Neuronal stem cell (in vitro differentiated cells): ENCODE results near the gene HDAC4.

Experiments used
- DNase-seq: peaks from one replicate; pipeline ENCODE4 v3.0.0-alpha.2; 2013; ENCODE audit warnings: low spot score
- H2AFZ ChIP-seq: one replicate; pipeline ENCODE4 v1.6.1; 2013; ENCODE audit warnings: mild to moderate bottlenecking, low read length, inconsistent platforms
- H2AK5ac ChIP-seq: 2 replicates; pipeline ENCODE4 v1.6.1; 2013; ENCODE audit warnings: low read depth, mild to moderate bottlenecking, inconsistent platforms, low read length, moderate library complexity, mixed read lengths
- H2BK120ac ChIP-seq: 2 replicates; pipeline ENCODE4 v1.6.1; 2013; ENCODE audit warnings: low read depth, mild to moderate bottlenecking, inconsistent platforms, low read length, moderate library complexity, mixed read lengths
- H2BK12ac ChIP-seq: one replicate; pipeline ENCODE4 v1.6.1; 2013; ENCODE audit warnings: low read length, inconsistent platforms
- H2BK15ac ChIP-seq: 2 replicates; pipeline ENCODE4 v1.6.1; 2013; ENCODE audit warnings: mild to moderate bottlenecking, low read length, inconsistent platforms, mixed read lengths
- H2BK5ac ChIP-seq: one replicate; pipeline ENCODE4 v1.6.1; 2013; ENCODE audit warnings: inconsistent platforms, mild to moderate bottlenecking, low read length, moderate library complexity
- H3K14ac ChIP-seq: one replicate; pipeline ENCODE4 v1.6.1; 2013; ENCODE audit warnings: low read length, inconsistent platforms
- H3K18ac ChIP-seq: 2 replicates; pipeline ENCODE4 v1.6.1; 2013; ENCODE audit warnings: low read length, inconsistent platforms
- H3K23ac ChIP-seq: 2 replicates; pipeline ENCODE4 v1.6.1; 2013; ENCODE audit warnings: low read depth, mild to moderate bottlenecking, mixed read lengths, low read length, inconsistent platforms; ENCODE audit not compliant: poor library complexity
- H3K27ac ChIP-seq: replicated peaks from 3 replicates; pipeline ENCODE4 v1.5.1; 2013; ENCODE audit warnings: low read length, inconsistent platforms
- H3K27me3 ChIP-seq, 3 experiments: 2 replicates each; pipeline ENCODE4 v1.6.1; 2013; ENCODE audit warnings: low read length in 3 of 3, mild to moderate bottlenecking in 2 of 3, inconsistent platforms in 1 of 3, low read depth in 1 of 3, mixed read lengths in 1 of 3, moderate library complexity in 1 of 3; ENCODE audit not compliant: control insufficient read depth in 3 of 3, insufficient read depth in 3 of 3
- H3K36me3 ChIP-seq, 2 donors: replicated peaks in 1 of 2; 2 replicates each; pipeline ENCODE4 v1.6.1; 2013; ENCODE audit warnings: low read length in 2 of 2; ENCODE audit not compliant: control insufficient read depth in 2 of 2, insufficient read depth in 2 of 2
- H3K4ac ChIP-seq: 2 replicates; pipeline ENCODE4 v1.6.1; 2013; ENCODE audit warnings: inconsistent platforms, mild to moderate bottlenecking, low read length, moderate library complexity
- H3K4me1 ChIP-seq, 2 donors: 1 replicate in 1 of 2; 2 replicates in 1 of 2; pipeline ENCODE4 v1.6.1; 2013; ENCODE audit warnings: low read length in 2 of 2, low read depth in 1 of 2; ENCODE audit not compliant: control insufficient read depth in 2 of 2, insufficient read depth in 1 of 2
- H3K4me2 ChIP-seq: one replicate; pipeline ENCODE4 v1.6.1; 2013; ENCODE audit warnings: mild to moderate bottlenecking, low read length, inconsistent platforms; ENCODE audit not compliant: insufficient read depth, poor library complexity, severe bottlenecking
- H3K4me3 ChIP-seq, 2 donors: 2 replicates each; pipeline ENCODE4 v1.5.1; 2013; ENCODE audit warnings: low read length in 2 of 2, mild to moderate bottlenecking in 2 of 2, inconsistent platforms in 1 of 2, moderate library complexity in 1 of 2
- H3K79me1 ChIP-seq: one replicate; pipeline ENCODE4 v1.6.1; 2013; ENCODE audit warnings: low read depth, mild to moderate bottlenecking, inconsistent platforms, low read length, moderate library complexity
- H3K9ac ChIP-seq: one replicate; pipeline ENCODE4 v1.6.1; 2013; ENCODE audit warnings: mild to moderate bottlenecking, low read depth, low read length, inconsistent platforms; ENCODE audit not compliant: poor library complexity
- H3K9me3 ChIP-seq, 2 donors: replicated peaks in 1 of 2; 2 replicates each; pipeline versions ENCODE3 to v1.6.1; 2013; ENCODE audit warnings: low read length in 2 of 2, mild to moderate bottlenecking in 2 of 2, inconsistent platforms in 1 of 2, low read depth in 1 of 2, mixed read lengths in 1 of 2, moderate library complexity in 1 of 2; ENCODE audit not compliant: control insufficient read depth in 2 of 2, insufficient read depth in 1 of 2
- H4K8ac ChIP-seq: one replicate; pipeline ENCODE4 v1.6.1; 2013; ENCODE audit warnings: low read depth, mild to moderate bottlenecking, inconsistent platforms, low read length, moderate library complexity
- H4K91ac ChIP-seq: one replicate; pipeline ENCODE4 v1.6.1; 2013; ENCODE audit warnings: low read length, low read depth, mild to moderate bottlenecking, inconsistent platforms; ENCODE audit not compliant: poor library complexity
- WGBS, 2 donors: extraction: QIAGEN DNeasy Blood & Tissue Kit; methylation state at CpG; one replicate each; pipeline ENCODE4 v1.1.7; 2013; ENCODE audit warnings: missing lambda C conversion rate in 2 of 2, mixed read lengths in 1 of 2; ENCODE audit not compliant: insufficient read length in 2 of 2, insufficient replicate concordance in 1 of 2; ENCODE audit errors: extremely low coverage in 2 of 2; 5-methylcytosine and 5-hydroxymethylcytosine counted together

The HDAC4 gene

GRCh38 chr2:239236808-239237205 is 164.0 kb downstream of the HDAC4 start:
- Histone ChIP-seq H3K4me3 (no peak overlapping the region), H3K18ac (no peak overlapping the region), H3K27ac (no peak overlapping the region), H2AFZ (no peak overlapping the region), H3K4me2 (no peak overlapping the region), H3K27me3 (no peaks in the 10 kb centered on the region), H2BK5ac (no peak overlapping the region), H3K36me3 (peaks cover 1 to 3% of the 10 kb centered on the region in 2 donors), H3K4ac (no peak overlapping the region), H4K8ac (no peak overlapping the region), H2BK12ac (no peak overlapping the region), H3K9me3 (peaks cover 0 to 2% of the 10 kb centered on the region in 2 donors), H4K91ac (no peak overlapping the region), H3K14ac (no peak overlapping the region), H2BK120ac (no peak overlapping the region), H3K9ac (no peak overlapping the region), H2BK15ac (no peak overlapping the region), H3K23ac (no peak overlapping the region), H2AK5ac (no peak overlapping the region), H3K79me1 (peaks cover 10% of the 10 kb centered on the region), H3K4me1 (peaks cover 7 to 10% of the 10 kb centered on the region in 2 donors)
- WGBS, 2 donors: no CpG with 5 or more reads among the region's 9 CpGs
- no peak for DNase-seq

- Histone ChIP-seq H3K9ac (no peak overlapping the region), H2AFZ (no peak overlapping the region), H3K36me3 (peaks cover 1 to 3% of the 10 kb centered on the region in 2 donors), H3K27ac (no peak overlapping the region), H4K8ac (no peak overlapping the region), H2BK120ac (no peak overlapping the region), H3K4me2 (no peak overlapping the region), H2AK5ac (no peak overlapping the region), H4K91ac (no peak overlapping the region), H3K4me1 (peaks cover 7 to 10% of the 10 kb centered on the region in 2 donors), H2BK5ac (no peak overlapping the region), H3K18ac (no peak overlapping the region), H3K27me3 (no peaks in the 10 kb centered on the region), H3K4ac (no peak overlapping the region), H2BK12ac (no peak overlapping the region), H3K79me1 (peaks cover 10% of the 10 kb centered on the region), H3K4me3 (no peak overlapping the region), H3K23ac (no peak overlapping the region), H3K14ac (no peak overlapping the region), H2BK15ac (no peak overlapping the region), H3K9me3 (peaks cover 0 to 2% of the 10 kb centered on the region in 2 donors)
- no peak for DNase-seq
- no CpG with 5 or more reads among the region's 20 CpGs for WGBS, 2 donors
These were observed 164.6 kb downstream of the HDAC4 start for GRCh38 chr2:239236043-239236807.

- H2BK5ac ChIP-seq: no peak overlapping the region
- no peak overlapping the region for H3K27ac ChIP-seq
- no peak overlapping the region for H2AFZ ChIP-seq
- no peak overlapping the region for H2BK120ac ChIP-seq
- no peak for DNase-seq
- H3K23ac ChIP-seq: no peak overlapping the region
- no peak overlapping the region for H2BK15ac ChIP-seq
- H3K18ac ChIP-seq: no peak overlapping the region
- H3K79me1 ChIP-seq: peaks cover 10% of the 10 kb centered on the region
- WGBS, 2 donors: no CpG with 5 or more reads among the region's 11 CpGs
- H3K4ac ChIP-seq: no peak overlapping the region
- H3K36me3 ChIP-seq: peaks cover 1 to 3% of the 10 kb centered on the region in 2 donors
- peaks cover 0 to 2% of the 10 kb centered on the region in 2 donors for H3K9me3 ChIP-seq
- no peak overlapping the region for H3K4me2 ChIP-seq
- H3K14ac ChIP-seq: no peak overlapping the region
- H3K4me3 ChIP-seq: no peak overlapping the region
- H4K8ac ChIP-seq: no peak overlapping the region
- H3K9ac ChIP-seq: no peak overlapping the region
- no peak overlapping the region for H4K91ac ChIP-seq
- H2AK5ac ChIP-seq: no peak overlapping the region
- no peaks in the 10 kb centered on the region for H3K27me3 ChIP-seq
- H2BK12ac ChIP-seq: no peak overlapping the region
- H3K4me1 ChIP-seq: peaks cover 3 to 10% of the 10 kb centered on the region in 2 donors
These were observed 165.5 kb downstream of the HDAC4 start for GRCh38 chr2:239235311-239235710.

- peaks cover 0 to 2% of the 10 kb centered on the region in 2 donors for H3K9me3 ChIP-seq
- no peak overlapping the region for H2BK120ac ChIP-seq
- H2BK12ac ChIP-seq: no peak overlapping the region
- no peak overlapping the region for H3K4me2 ChIP-seq
- no peak overlapping the region for H2AFZ ChIP-seq
- peaks cover 1 to 3% of the 10 kb centered on the region in 2 donors for H3K36me3 ChIP-seq
- peak overlapping the region; percentile 15 for H3K18ac ChIP-seq
- no peak overlapping the region for H2BK15ac ChIP-seq
- H3K4me1 ChIP-seq: peaks cover 0 to 4% of the 10 kb centered on the region in 2 donors
- H3K4me3 ChIP-seq: no peak overlapping the region
- no peak overlapping the region for H3K4ac ChIP-seq
- no CpG with 5 or more reads among the region's 22 CpGs for WGBS, 2 donors
- no peak overlapping the region for H3K14ac ChIP-seq
- H3K27ac ChIP-seq: no peak overlapping the region
- H2BK5ac ChIP-seq: no peak overlapping the region
- no peak overlapping the region for H4K8ac ChIP-seq
- no peaks in the 10 kb centered on the region for H3K27me3 ChIP-seq
- no peak overlapping the region for H3K9ac ChIP-seq
- no peak overlapping the region for H4K91ac ChIP-seq
- H3K79me1 ChIP-seq: peaks cover 5% of the 10 kb centered on the region
- no peak for DNase-seq
- H2AK5ac ChIP-seq: no peak overlapping the region
- H3K23ac ChIP-seq: no peak overlapping the region
These were observed 166.3 kb downstream of the HDAC4 start for GRCh38 chr2:239234191-239235175.
